Central memory CD8-positive, alpha-beta T cell (primary cell): ENCODE data around the gene NMNAT3.
A peak's percentile ranks its signal among the peaks of the same experiment; 100 is the strongest.

Experiments used
- ATAC-seq: fragments of 150-1000 bp; cut with Tn5 transposase; replicated peaks from 2 replicates; pipeline ENCODE4 v1.10.0; 2022; ENCODE audit warnings: mild to moderate bottlenecking, moderate FRiP score, moderate number of reproducible peaks; ENCODE audit not compliant: poor library complexity, severe bottlenecking; ENCODE audit errors: extremely low read depth
- DNase-seq, 2 donors: peaks; one replicate each; pipeline ENCODE4 v3.0.0; 2021; ENCODE audit warnings: low spot score in 2 of 2
- H3K27ac Mint-ChIP-seq: one replicate; pipeline ENCODE4 v1.8.0; 2022; ENCODE audit warnings: low read depth, mild to moderate bottlenecking, moderate library complexity, mixed read lengths
- H3K27me3 Mint-ChIP-seq: one replicate; pipeline ENCODE4 v1.8.0; 2022; ENCODE audit warnings: mixed read lengths
- H3K36me3 Mint-ChIP-seq: one replicate; pipeline ENCODE4 v1.8.0; 2022; ENCODE audit warnings: mild to moderate bottlenecking, moderate library complexity, mixed read lengths; ENCODE audit not compliant: insufficient read depth
- H3K4me1 Mint-ChIP-seq: one replicate; pipeline ENCODE4 v1.8.0; 2022; ENCODE audit warnings: mixed read lengths
- H3K4me3 Mint-ChIP-seq: one replicate; pipeline ENCODE4 v1.8.0; 2022; ENCODE audit warnings: mild to moderate bottlenecking, moderate library complexity, mixed read lengths
- H3K9me3 Mint-ChIP-seq: one replicate; pipeline ENCODE4 v1.8.0; 2022; ENCODE audit warnings: mixed read lengths

The NMNAT3 gene

DNA sequence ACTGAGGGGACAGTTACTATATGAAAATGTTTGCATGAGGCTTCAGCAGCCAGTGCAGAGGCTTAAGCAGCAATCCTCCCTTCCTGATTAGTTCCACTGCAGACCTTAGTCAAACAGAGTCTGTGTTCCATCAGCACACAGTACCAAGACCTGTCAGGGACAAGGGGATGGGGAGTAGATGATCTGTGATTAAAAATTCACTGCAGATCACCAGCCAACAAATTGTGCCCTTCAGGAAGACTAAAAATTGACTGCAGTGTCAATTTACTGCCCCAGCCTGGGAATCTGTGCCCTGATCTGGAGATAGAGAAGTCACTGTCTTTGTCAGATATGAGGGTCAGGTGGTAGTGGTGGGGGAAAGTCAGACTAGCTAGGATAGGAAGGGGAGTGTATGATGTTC lies 13.8 kb upstream of the NMNAT3 start:
- Mint-ChIP-seq H3K27me3 (peaks cover 12% of the 10 kb centered on the region), H3K9me3 (no peaks in the 10 kb centered on the region), H3K4me1 (no peaks in the 10 kb centered on the region), H3K27ac (no peak overlapping the region), H3K4me3 (no peak overlapping the region), H3K36me3 (no peaks in the 10 kb centered on the region)
- no peak for ATAC-seq
- DNase-seq: no peak

GRCh38 chr3:139689708-139690228 lies 12.0 kb upstream of the NMNAT3 start:
- no peaks in the 10 kb centered on the region for H3K4me1 Mint-ChIP-seq
- no peak for ATAC-seq
- no peak overlapping the region for H3K27ac Mint-ChIP-seq
- DNase-seq: no peak
- no peaks in the 10 kb centered on the region for H3K9me3 Mint-ChIP-seq
- no peaks in the 10 kb centered on the region for H3K36me3 Mint-ChIP-seq
- H3K4me3 Mint-ChIP-seq: no peak overlapping the region
- H3K27me3 Mint-ChIP-seq: peaks cover 12% of the 10 kb centered on the region

GRCh38 chr3:139689122-139689521 lies 11.3 kb upstream of the NMNAT3 start:
- Mint-ChIP-seq H3K9me3 (no peaks in the 10 kb centered on the region), H3K27me3 (peaks cover 12% of the 10 kb centered on the region), H3K36me3 (no peaks in the 10 kb centered on the region), H3K27ac (no peak overlapping the region), H3K4me3 (no peak overlapping the region), H3K4me1 (no peaks in the 10 kb centered on the region)
- ATAC-seq (no peak), DNase-seq (no peak)

- Mint-ChIP-seq H3K27me3 (peaks cover 12% of the 10 kb centered on the region), H3K9me3 (no peaks in the 10 kb centered on the region), H3K4me3 (no peak overlapping the region), H3K27ac (no peak overlapping the region), H3K36me3 (no peaks in the 10 kb centered on the region), H3K4me1 (no peaks in the 10 kb centered on the region)
- ATAC-seq (no peak), DNase-seq (no peak)
Measured at GRCh38 chr3:139687431-139687830, 9.7 kb upstream of the NMNAT3 start.

DNA sequence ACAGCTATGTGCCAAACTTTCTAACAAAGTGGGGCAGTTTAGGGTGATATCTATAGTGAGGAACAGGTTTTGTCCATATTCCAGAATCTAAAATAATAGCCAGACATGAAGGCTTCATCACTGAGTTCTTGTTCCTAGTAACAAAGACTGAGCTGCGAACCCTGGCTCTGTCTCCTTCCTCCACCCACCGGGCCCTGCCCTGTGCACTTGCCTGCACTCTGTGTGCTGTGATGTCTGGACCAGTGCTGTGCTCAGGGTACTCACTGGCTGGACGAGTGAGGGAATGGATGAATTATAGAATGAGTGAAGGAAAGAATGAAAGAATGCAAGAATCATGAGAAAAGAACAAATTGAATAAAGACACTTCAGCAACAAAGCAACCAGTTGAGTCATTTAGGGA lies 8.9 kb upstream of the NMNAT3 start:
- no peak for ATAC-seq
- H3K36me3 Mint-ChIP-seq: no peaks in the 10 kb centered on the region
- no peaks in the 10 kb centered on the region for H3K4me1 Mint-ChIP-seq
- no peaks in the 10 kb centered on the region for H3K9me3 Mint-ChIP-seq
- DNase-seq: no peak
- no peak overlapping the region for H3K4me3 Mint-ChIP-seq
- H3K27ac Mint-ChIP-seq: no peak overlapping the region
- H3K27me3 Mint-ChIP-seq: peaks cover 12% of the 10 kb centered on the region

DNA sequence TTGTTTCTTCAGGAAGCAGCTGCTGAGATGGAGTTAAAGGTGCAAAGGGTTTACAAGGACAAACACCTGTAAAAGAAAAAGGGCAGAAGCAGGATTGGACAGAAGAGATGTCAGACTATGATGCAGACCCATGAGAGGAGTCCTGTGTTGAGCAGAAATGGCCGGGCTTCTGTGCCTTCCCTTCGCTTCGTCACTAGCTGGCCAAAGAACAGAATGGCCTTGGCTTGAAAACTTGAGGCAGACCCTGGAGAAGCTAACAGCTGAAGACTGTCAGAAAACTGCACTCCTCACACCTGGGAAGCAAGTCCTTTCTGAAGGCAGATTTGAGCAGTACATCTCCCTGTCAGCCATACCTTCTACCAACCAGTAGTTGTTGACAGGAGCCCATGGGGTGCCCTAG lies 8.4 kb upstream of the NMNAT3 start:
- no peak overlapping the region for H3K27ac Mint-ChIP-seq
- H3K9me3 Mint-ChIP-seq: no peaks in the 10 kb centered on the region
- DNase-seq (no peak), ATAC-seq (no peak)
- H3K4me1 Mint-ChIP-seq: no peaks in the 10 kb centered on the region
- H3K36me3 Mint-ChIP-seq: no peaks in the 10 kb centered on the region
- H3K4me3 Mint-ChIP-seq: no peak overlapping the region
- H3K27me3 Mint-ChIP-seq: peaks cover 12% of the 10 kb centered on the region

DNA sequence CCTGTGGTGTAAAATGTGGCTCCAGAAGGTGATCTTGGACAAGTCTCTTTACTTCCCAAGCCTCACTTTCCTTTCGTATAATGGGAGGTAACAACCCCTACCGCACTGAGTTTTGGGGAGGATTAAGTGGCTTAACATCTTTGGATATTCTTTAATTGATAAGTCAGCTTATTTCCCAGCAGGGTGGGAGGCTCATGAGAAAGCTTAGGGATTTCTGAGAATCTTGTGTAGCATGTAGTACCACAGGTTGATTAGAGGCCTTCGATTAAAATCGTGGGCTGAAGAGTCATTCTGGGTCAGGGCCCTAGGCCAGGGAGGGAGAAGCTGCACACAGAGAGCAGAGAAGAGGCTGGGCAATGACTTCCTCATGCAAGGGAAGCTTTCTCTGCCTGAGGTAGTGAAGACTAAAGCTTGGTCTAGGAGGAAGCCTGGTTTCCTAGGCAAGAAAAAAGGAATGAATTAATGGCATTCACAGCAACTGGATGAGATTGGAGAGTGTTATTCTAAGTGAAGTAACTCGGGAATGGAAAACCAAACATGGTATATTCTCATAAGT lies 1.5 kb upstream of the NMNAT3 start:
- H3K4me1 Mint-ChIP-seq: no peaks in the 10 kb centered on the region
- no peaks in the 10 kb centered on the region for H3K27me3 Mint-ChIP-seq
- H3K36me3 Mint-ChIP-seq: no peaks in the 10 kb centered on the region
- no peak for ATAC-seq
- H3K9me3 Mint-ChIP-seq: no peaks in the 10 kb centered on the region
- no peak overlapping the region for H3K27ac Mint-ChIP-seq
- DNase-seq: no peak
- no peak overlapping the region for H3K4me3 Mint-ChIP-seq

DNA sequence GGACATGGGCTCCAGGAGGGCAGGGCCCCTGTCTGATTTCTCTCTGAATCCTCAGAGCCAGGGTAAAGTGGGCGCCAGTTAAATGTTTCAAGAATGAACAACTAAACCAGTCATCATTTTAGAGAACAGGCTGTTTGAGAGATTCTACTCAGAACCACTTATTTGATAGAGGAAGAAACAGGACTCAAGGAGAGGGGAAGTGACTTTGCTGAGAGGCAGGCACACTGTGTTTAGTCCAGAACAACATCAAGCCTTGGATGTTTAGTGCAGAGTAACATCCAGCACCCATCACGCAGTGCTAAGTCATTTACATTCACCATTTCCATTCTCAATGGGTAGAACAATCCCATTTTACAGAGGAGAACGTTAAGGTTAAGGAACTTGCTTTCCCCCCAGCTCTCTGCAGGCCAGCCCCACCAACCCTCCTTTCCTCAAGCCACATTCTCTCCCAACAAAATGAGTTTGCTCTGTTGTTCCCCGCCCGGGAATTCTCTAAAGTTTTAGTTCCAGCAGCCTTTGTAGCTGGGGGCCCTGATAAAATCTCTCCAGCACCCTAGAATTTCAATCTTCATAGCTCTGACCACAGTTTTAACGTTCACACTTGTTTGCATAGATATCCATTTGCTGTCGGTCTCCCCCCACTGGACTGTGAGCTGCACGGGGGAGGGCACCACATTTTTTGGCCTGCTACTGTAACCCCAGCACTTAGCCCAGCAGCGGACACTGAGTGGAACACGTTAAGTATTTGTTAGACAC lies 962 bp downstream of the NMNAT3 start:
- H3K27me3 Mint-ChIP-seq: no peaks in the 10 kb centered on the region
- no peaks in the 10 kb centered on the region for H3K4me1 Mint-ChIP-seq
- ATAC-seq: no peak
- no peak overlapping the region for H3K27ac Mint-ChIP-seq
- no peaks in the 10 kb centered on the region for H3K36me3 Mint-ChIP-seq
- peak overlapping the region; percentile 72 for H3K4me3 Mint-ChIP-seq
- no peak for DNase-seq
- H3K9me3 Mint-ChIP-seq: no peaks in the 10 kb centered on the region

- Mint-ChIP-seq H3K4me1 (no peaks in the 10 kb centered on the region), H3K4me3 (no peak overlapping the region)
Measured at GRCh38 chr3:139676108-139676507, 1.7 kb downstream of the NMNAT3 start.

DNA sequence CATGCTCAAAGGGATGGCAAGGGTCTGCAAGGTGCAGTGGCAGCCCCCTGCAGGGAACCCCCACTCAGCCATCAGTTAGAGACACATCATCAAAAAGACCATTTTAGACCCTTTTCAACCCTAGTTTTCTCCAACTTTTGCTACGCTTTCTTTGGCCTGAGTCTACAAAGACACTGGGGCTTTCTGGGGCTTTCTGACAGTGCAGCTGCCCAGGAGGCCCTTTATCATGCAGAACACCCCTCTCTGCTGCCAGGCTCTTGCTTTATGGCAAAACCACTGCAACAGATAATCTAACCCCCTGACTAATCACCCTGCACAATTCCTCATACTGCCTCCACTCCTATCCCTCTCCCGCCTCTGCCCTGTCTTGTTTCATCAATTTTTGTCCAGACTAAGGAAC lies 2.4 kb downstream of the NMNAT3 start:
- Mint-ChIP-seq H3K36me3 (no peaks in the 10 kb centered on the region), H3K9me3 (no peaks in the 10 kb centered on the region), H3K27me3 (no peaks in the 10 kb centered on the region), H3K4me3 (no peak overlapping the region), H3K4me1 (no peaks in the 10 kb centered on the region), H3K27ac (no peak overlapping the region)
- DNase-seq (no peak), ATAC-seq (no peak)

More at GRCh38 chr3:139676108-139676507, 1.7 kb downstream of the NMNAT3 start:
- ATAC-seq (no peak), DNase-seq (no peak)
- Mint-ChIP-seq H3K36me3 (no peaks in the 10 kb centered on the region), H3K27me3 (no peaks in the 10 kb centered on the region), H3K27ac (no peak overlapping the region), H3K9me3 (no peaks in the 10 kb centered on the region)

DNA sequence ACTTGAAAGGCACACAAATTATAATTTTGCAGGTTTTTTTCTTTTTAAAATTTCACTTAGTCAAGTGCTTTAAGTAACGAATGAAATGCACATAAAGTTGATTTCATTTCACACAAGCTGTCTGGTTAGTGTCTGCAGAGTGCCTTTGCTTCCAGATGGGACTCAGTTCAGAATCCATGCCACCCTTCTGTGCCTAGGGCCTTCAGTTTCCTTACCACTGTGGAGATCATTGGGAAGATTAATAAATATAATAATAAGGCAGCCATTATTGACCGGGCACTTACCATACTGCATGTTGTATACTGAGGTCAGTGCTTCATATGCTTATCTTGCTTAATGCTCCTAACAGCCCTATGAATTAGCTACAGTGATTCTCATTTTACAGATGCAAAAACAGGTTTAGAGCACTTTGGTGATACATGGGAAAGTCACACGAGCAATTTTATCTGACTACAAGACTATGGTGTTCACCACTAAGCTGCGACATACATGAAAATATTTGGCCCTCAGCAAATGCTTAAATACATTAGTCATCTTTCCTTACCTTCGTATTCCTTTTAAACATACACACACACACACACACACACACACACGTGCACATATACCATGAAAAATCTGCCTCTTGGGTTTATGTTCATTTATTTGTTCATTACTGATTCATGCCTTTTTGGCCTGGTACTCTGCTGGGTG lies 3.1 kb downstream of the NMNAT3 start:
- Mint-ChIP-seq H3K4me3 (no peak overlapping the region), H3K4me1 (no peaks in the 10 kb centered on the region), H3K36me3 (no peaks in the 10 kb centered on the region), H3K27me3 (no peaks in the 10 kb centered on the region), H3K27ac (no peak overlapping the region), H3K9me3 (no peaks in the 10 kb centered on the region)
- no peak for DNase-seq
- no peak for ATAC-seq

DNA sequence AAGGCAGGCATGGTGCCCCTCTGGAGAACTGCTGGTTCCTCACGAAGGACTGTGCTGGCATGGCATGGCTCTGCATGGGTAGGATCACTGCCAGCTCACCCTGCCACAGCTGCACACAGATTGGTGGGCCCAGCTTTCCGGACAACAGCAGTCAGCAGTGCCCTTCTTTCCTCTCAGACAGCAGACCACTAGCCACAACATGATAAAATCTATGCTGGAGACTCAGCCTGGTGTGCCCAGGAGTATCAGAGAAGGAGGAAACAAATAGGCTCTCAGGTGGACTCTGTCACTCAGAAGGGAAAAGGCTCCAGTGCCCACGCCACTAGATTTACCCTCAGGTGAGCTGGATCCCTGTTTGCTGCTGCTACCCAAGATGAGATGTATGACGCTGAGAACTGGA lies 4.9 kb downstream of the NMNAT3 start:
- no peaks in the 10 kb centered on the region for H3K4me1 Mint-ChIP-seq
- no peak overlapping the region for H3K4me3 Mint-ChIP-seq
- no peaks in the 10 kb centered on the region for H3K9me3 Mint-ChIP-seq
- H3K27me3 Mint-ChIP-seq: no peaks in the 10 kb centered on the region
- no peak for ATAC-seq
- H3K27ac Mint-ChIP-seq: no peak overlapping the region
- no peaks in the 10 kb centered on the region for H3K36me3 Mint-ChIP-seq
- no peak for DNase-seq
